MCF 10A (cell line): ENCODE results near the gene TNFSF12. TPM values are rescaled to one million over a fixed set of nuclear protein-coding genes. Genes with fewer than 3 reads are reported as not detected.

Experiments used
- BruUV-seq: library from RNA; stranded (reverse); fragments of 400-500 nt; replicated peaks from 2 replicates; lab custom pipeline; 2021; lab: Mats Ljungman, UMichigan
- CTCF ChIA-PET: fragments of 300-600 bp; sonication (Branson Sonifier 250); formaldehyde crosslinking; extraction: SDS; loops from one replicate; lab custom pipeline; 2021; ENCODE audit warnings: antibody characterized with exemption, inconsistent platforms; lab: Yijun Ruan, JAX
- POLR2A ChIA-PET: fragments of 300-600, 350-650 bp; sonication (Branson Sonifier 250); formaldehyde crosslinking; extraction: SDS; loops from one replicate; lab custom pipeline; 2020; ENCODE audit warnings: antibody characterized with exemption, inconsistent platforms; lab: Yijun Ruan, JAX
- DNase-seq: peaks from one replicate; pipeline ENCODE4 v3.0.0-alpha.2; 2018; ENCODE audit not compliant: unreplicated experiment
- H3K27ac Mint-ChIP-seq: one replicate; pipeline ENCODE4 v1.8.0; 2022; ENCODE audit warnings: mild to moderate bottlenecking, low read depth, mixed read lengths; ENCODE audit not compliant: unreplicated experiment
- H3K27me3 Mint-ChIP-seq: one replicate; pipeline ENCODE4 v1.8.0; 2022; ENCODE audit warnings: mixed read lengths; ENCODE audit not compliant: insufficient read depth, unreplicated experiment
- H3K36me3 Mint-ChIP-seq: one replicate; pipeline ENCODE4 v1.8.0; 2022; ENCODE audit warnings: mild to moderate bottlenecking, moderate library complexity, mixed read lengths; ENCODE audit not compliant: insufficient read depth, unreplicated experiment
- H3K4me1 Mint-ChIP-seq: one replicate; pipeline ENCODE4 v1.8.0; 2022; ENCODE audit warnings: mixed read lengths; ENCODE audit not compliant: insufficient read depth, unreplicated experiment
- H3K4me3 Mint-ChIP-seq: one replicate; pipeline ENCODE4 v1.8.0; 2022; ENCODE audit warnings: mild to moderate bottlenecking, moderate library complexity, mixed read lengths; ENCODE audit not compliant: unreplicated experiment
- H3K9me3 Mint-ChIP-seq: one replicate; pipeline ENCODE4 v1.8.0; 2022; ENCODE audit warnings: mixed read lengths; ENCODE audit not compliant: unreplicated experiment
- CTCF ChIP-seq: fragments of 200-600 bp; IDR thresholded peaks from one replicate; pipeline ENCODE4 v1.8.0; 2022; ENCODE audit warnings: antibody characterized with exemption, mild to moderate bottlenecking; ENCODE audit not compliant: unreplicated experiment
- intact Hi-C: fragments of 100-400 bp; cut with micrococcal nuclease; formaldehyde crosslinking; loops from 2 replicates; pipeline ENCODE4 v1.14.1; 2022
- total RNA-seq: library from RNA; stranded (reverse); gene quantifications from 2 replicates; pipeline ENCODE4 v1.2.3, GENCODE V29; 2022

The TNFSF12 gene
- total RNA-seq, 1 experiment from 2014 or later, result 3.9 TPM

- H3K36me3 Mint-ChIP-seq, result peaks cover 92% of the 10 kb centered on the region
- intact Hi-C loops, result no loop called here
- BruUV-seq, result no TSS peak
- H3K9me3 Mint-ChIP-seq, result no peaks in the 10 kb centered on the region
- H3K27me3 Mint-ChIP-seq, result no peaks in the 10 kb centered on the region
- no peak overlapping the region for H3K27ac Mint-ChIP-seq
- TF ChIP-seq CTCF, result no peak
- H3K4me3 Mint-ChIP-seq, result no peak overlapping the region
- no peaks in the 10 kb centered on the region for H3K4me1 Mint-ChIP-seq
- no peak for DNase-seq
- POLR2A ChIA-PET, result interaction anchor here (0.6 to 1.8 kb wide), 4 partner anchors 23 to 67 kb away, joined by 3 to 5 read pairs (median 4); no protein-coding TSS in a partner anchor
- CTCF ChIA-PET, result interaction anchor here (1.2 to 3.9 kb wide), 3 partner anchors 23 to 72 kb away, joined by 4 to 36 read pairs (median 6); partner anchors contain the start of gene SENP3
These were observed 40.0 kb upstream of the TNFSF12 start for GRCh38 chr17:7508846-7509245.

- CTCF ChIA-PET, result interaction anchor here (0.9 to 3.9 kb wide), 3 partner anchors 16 to 51 kb away, joined by 3 to 36 read pairs (median 6); partner anchors contain the start of gene SENP3
- no TSS peak for BruUV-seq
- TF ChIP-seq CTCF, result no peak
- H3K4me3 Mint-ChIP-seq, result no peak overlapping the region
- no peaks in the 10 kb centered on the region for H3K4me1 Mint-ChIP-seq
- H3K9me3 Mint-ChIP-seq, result no peaks in the 10 kb centered on the region
- intact Hi-C loops, result loop anchor here (10.0 kb wide), 1 partner anchor 175 kb away; the partner anchor contains the start of genes TP53 and WRAP53
- no peak for DNase-seq
- H3K27ac Mint-ChIP-seq, result no peak overlapping the region
- POLR2A ChIA-PET, result no interaction called here
- no peaks in the 10 kb centered on the region for H3K27me3 Mint-ChIP-seq
- H3K36me3 Mint-ChIP-seq, result peaks cover 90% of the 10 kb centered on the region
These were observed 38.9 kb upstream of the TNFSF12 start for GRCh38 chr17:7509937-7510336.

- H3K27me3 Mint-ChIP-seq, result no peaks in the 10 kb centered on the region
- DNase-seq, result no peak
- BruUV-seq, result no TSS peak
- peaks cover 79% of the 10 kb centered on the region for H3K36me3 Mint-ChIP-seq
- TF ChIP-seq CTCF, result no peak
- CTCF ChIA-PET, result no interaction called here
- no peak overlapping the region for H3K4me3 Mint-ChIP-seq
- H3K4me1 Mint-ChIP-seq, result no peaks in the 10 kb centered on the region
- no peaks in the 10 kb centered on the region for H3K9me3 Mint-ChIP-seq
- intact Hi-C loops, result loop anchor here (10.0 kb wide), 1 partner anchor 174 kb away; the partner anchor contains the start of genes TP53 and WRAP53
- POLR2A ChIA-PET, result interaction anchor here (0.6 kb wide), 1 partner anchor 174 kb away, joined by 3 read pairs; no protein-coding TSS in a partner anchor
- H3K27ac Mint-ChIP-seq, result no peak overlapping the region
These were observed 37.8 kb upstream of the TNFSF12 start for GRCh38 chr17:7511108-7511507.

GRCh38 chr17:7512105-7512504 is 36.8 kb upstream of the TNFSF12 start:
- POLR2A ChIA-PET, result interaction anchor here (1.8 to 7.6 kb wide), 2 partner anchors 25 to 49 kb away, joined by 5 to 65 read pairs; partner anchors contain the start of gene SENP3
- DNase-seq, result no peak
- no peak overlapping the region for H3K4me3 Mint-ChIP-seq
- no peak for TF ChIP-seq CTCF
- CTCF ChIA-PET, result interaction anchor here (0.6 to 4.7 kb wide), 3 partner anchors 20 to 156 kb away, joined by 3 to 123 read pairs (median 5); partner anchors contain the start of genes SENP3 and TNFSF13
- no peaks in the 10 kb centered on the region for H3K27me3 Mint-ChIP-seq
- peaks cover 74% of the 10 kb centered on the region for H3K36me3 Mint-ChIP-seq
- intact Hi-C loops, result loop anchor here (10.0 kb wide), 1 partner anchor 173 kb away; the partner anchor contains the start of genes TP53 and WRAP53
- H3K9me3 Mint-ChIP-seq, result no peaks in the 10 kb centered on the region
- H3K4me1 Mint-ChIP-seq, result no peaks in the 10 kb centered on the region
- H3K27ac Mint-ChIP-seq, result no peak overlapping the region
- no TSS peak for BruUV-seq
